ENCODE data around the gene SLAIN1. TPM values are rescaled to one million over a fixed set of nuclear protein-coding genes. Genes with fewer than 3 reads are reported as not detected.

Gene SLAIN1
- total and polyA plus RNA-seq, 2 of the 13 experiments (the other 11 are each of a cell fraction or from before 2014, with no cell fraction given): 1.2 to 4.5 TPM

GRCh38 chr13:77737583-77738200 lies 40.2 kb downstream of the SLAIN1 start:
- no TSS peak for BruUV-seq (replicated peaks)
- Histone ChIP-seq H3K79me2 (ENCODE audit: insufficient read depth, low read length) (no peaks in the 10 kb centered on the region), H2AFZ (ENCODE audit: low read length) (no peak overlapping the region), H3K4me1 (ENCODE audit: insufficient read depth, low read length) (no peaks in the 10 kb centered on the region), H3K4me2 (ENCODE audit: low read depth, low read length) (no peak overlapping the region), H3K4me3 (replicated peaks in 1 of 3; ENCODE audit: insufficient read depth in 1 of 3, low read depth in 2 of 3, low read length in 3 of 3) (no peak overlapping the region), H4K20me1 (ENCODE audit: insufficient read depth, low read length) (no peaks in the 10 kb centered on the region), H3K36me3 (replicated peaks in 1 of 2; ENCODE audit: control insufficient read depth in 1 of 2, insufficient read depth in 2 of 2, low read length in 2 of 2) (no peaks in the 10 kb centered on the region), H3K9ac (ENCODE audit: insufficient read depth, low read depth, low read length) (no peak overlapping the region), H3K27me3 (ENCODE audit: control insufficient read depth in 1 of 2, insufficient read depth in 2 of 2, low read length in 2 of 2) (no peaks in the 10 kb centered on the region), H3K27ac (ENCODE audit: extremely low read length, insufficient read depth, low read length) (no peak overlapping the region), H3K9me3 (ENCODE audit: low read length) (no peaks in the 10 kb centered on the region)
- in situ Hi-C loops (cut with HindIII; ENCODE audit: extremely low pct_ligation_motif_present, low pct_unique_long_range_greater_than_20kb): no loop called here
- intact Hi-C loops (cut with micrococcal nuclease; ENCODE audit: unreplicated experiment): no loop called here
- ATAC-seq (no peak), FAIRE-seq (no peak), DNase-seq (ENCODE audit: low spot score) (no peak)
- no peak for TF ChIP-seq NFE2 (CRISPR knock-in tag; IDR thresholded peaks at IDR 0.05)
- TF ChIP-seq ZNF674 (CRISPR knock-in tag; IDR thresholded peaks at IDR 0.05; ENCODE audit: low read depth): no peak
- TF ChIP-seq ZNF577 (CRISPR knock-in tag; IDR thresholded peaks at IDR 0.05; ENCODE audit: borderline replicate concordance, low read depth): no peak
- no peak for TF ChIP-seq ZBTB25 (CRISPR knock-in tag; IDR thresholded peaks at IDR 0.05)
- TF ChIP-seq ZNF550 (CRISPR knock-in tag; IDR thresholded peaks at IDR 0.05; ENCODE audit: borderline replicate concordance): no peak
- TF ChIP-seq ATF7 (IDR thresholded peaks at IDR 0.05): peak; percentile 28; the same call in 1 of the 2 replicates
- no peak for TF ChIP-seq ATF7 (CRISPR knock-in tag; IDR thresholded peaks at IDR 0.05)
- POLR2A ChIA-PET: no interaction called here
- CTCF ChIA-PET (ENCODE audit: low intra/inter-chr PET ratio, low total read pairs): no interaction called here
- 31% methylated on average over 2 of the region's 2 CpGs for WGBS (ENCODE audit: low lambda C conversion rate)

Measured in HepG2 (cell line).